ENCODE results near the gene IL4R.

The IL4R gene

DNA sequence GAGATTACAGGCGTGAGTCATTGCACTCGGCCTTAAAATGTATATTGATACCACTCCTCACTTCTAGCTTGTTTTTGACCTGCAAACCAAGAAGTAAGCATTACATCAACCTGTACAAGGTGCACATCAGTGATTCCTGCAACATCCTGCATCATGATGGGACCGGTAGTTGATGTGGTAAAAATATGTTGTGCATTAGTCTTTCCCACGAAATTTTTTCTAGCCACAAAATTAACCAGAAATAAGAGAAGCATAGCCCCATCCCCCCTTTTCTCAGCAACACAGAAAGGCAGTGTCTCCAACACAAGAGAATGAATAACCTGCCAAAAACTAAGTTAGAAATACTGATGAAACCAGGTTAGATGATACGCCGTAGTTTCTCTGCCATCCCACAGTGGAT is 24.1 kb upstream of the IL4R start:
- no peak for DNase-seq

DNA sequence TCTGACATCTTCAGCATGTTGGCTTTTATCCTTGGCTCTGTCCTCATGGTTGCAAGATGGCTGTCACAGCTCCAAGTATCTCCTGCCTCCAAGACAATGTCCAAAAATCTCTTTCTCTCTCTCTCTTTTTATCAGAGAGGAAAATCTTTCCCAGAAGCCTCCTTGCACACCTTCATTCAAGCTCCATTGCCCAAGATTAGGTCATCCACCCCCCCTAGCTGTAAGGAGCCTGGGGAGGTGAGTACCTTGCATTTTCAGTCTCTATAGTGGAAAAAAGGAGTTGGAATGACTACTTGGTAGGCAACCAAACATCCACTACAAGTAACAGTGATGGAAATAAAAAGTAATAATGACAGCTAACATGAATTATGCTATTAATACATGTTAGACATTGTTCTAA is 23.2 kb upstream of the IL4R start:
- DNase-seq: no peak

DNA sequence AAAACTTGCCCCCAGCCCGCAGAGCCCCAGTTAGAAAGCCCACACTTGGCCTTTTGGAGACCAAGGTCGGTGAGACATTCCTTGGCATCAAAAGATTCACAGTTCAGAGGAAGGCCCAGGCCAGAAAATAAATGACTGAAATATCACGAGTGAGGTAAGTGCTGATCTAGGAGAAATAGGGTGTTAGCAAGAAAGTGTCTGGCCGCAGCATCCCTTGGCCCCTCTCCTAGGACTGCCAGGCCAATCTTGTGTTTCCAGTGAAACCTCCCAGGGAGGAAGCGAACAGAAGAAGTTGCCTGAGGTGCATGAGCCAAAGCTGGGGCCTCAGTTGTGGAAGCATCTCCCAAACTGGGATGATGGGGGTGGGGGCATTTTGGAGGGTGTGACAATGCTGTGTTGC is 22.7 kb upstream of the IL4R start:
- no peak for DNase-seq

DNA sequence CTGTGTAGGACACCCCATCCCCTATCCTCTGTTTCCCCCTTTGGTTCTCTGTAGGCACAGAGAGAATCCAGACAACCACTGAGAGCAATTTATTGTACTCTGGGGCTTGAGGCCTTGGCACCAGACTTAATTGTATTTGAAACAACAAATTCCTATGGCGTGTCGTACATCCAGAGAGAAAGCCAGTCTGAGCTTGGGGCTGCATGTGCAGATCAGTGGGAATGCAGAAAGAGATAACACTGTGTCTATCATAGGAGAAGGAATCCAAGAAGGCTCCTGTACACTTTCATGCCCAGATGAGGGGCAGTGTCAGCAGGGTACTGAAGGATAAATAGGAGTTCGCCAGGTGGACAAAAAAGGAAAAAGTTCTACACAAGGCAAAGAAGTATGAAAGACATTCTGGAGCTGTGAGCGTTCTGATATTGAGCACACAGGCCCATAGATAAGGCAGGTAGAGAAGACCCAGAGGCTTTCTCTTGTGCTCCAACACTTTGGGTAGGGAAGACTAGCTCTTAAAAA is 22.0 kb upstream of the IL4R start:
- no peak for DNase-seq

DNA sequence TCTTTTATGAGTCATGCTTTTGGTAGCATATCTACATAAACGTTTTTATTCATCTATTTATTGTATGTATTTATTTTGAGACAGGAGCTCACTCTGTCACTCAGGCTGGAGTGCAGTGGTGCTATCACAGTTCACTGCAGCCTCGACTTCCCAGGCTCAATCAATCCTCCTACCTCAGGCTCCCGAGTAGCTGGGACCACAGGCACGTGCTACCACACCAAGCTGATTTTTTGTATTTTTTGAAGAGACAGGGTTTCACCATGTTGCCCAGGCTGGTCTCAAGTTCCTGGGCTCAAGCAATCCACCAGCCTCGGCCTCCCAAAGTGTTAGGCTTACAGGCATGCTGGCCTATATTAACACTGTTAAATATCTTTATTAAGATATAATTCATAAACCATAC is 20.4 kb upstream of the IL4R start:
- DNase-seq: no peak

DNA sequence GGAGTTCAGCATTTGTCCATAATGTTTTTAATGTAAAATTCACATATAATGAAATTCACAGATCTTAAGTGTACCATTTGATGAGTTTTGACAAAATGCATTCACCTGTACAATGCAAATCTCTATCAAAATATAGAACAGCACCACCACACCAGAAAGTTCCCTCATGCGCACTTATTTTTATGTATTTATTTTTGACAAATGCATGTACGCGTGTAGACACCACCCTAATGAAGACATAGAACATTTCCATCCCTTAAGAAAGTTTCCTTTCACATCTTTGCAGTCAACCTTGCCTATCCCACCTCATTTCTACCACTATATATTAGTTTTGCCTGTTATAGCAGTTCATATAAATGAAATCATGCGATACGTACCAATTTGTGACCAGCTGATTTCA is 15.6 kb upstream of the IL4R start:
- no peak for DNase-seq

DNA sequence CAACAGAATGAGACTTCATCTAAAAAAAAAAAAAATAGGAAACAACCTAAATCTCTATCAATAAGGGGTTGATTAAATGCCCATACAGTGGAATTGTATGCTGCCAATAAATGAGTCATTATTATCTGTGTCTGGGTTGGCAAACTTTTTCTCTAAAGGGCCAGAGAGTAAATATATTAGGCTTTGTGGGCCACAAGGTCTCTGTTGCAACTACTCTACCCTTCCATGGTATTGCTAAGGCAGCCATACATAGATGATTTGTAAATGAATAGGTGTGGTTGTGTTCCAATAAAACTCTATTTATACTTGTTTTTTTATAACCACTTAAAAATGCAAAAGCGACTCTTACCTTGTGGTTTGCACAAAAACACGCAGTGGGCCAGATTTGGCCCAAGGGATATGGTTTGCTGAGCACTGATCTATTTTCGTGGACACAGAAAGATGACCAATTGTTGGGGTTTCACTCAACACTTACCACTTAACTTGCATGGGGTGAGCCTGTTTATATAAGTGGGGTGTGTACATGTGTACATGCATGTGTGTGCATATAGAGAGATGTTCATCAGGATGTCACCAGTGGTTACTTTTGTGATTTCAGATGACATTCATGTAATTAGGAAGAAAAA is 12.4 kb upstream of the IL4R start:
- no peak for DNase-seq

DNA sequence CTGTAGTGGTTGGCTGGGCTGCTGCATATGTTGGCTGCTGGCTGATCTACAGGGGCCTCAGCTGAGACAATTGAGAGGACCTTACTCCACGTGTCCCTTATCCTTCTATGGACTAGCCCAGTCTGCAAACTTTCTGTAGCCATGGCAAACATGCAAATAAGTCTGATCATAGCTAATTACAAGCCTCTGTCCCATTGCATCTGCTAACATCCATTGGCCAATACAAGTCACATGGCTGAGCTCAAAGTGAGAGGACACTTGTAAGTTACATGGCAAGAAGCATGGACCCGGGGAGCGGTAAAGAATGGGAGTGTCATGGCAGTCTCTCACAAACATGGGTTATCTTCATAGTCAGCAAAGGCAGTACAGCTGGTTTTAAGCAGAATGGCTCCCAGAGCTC is 11.6 kb upstream of the IL4R start:
- no peak for DNase-seq

DNA sequence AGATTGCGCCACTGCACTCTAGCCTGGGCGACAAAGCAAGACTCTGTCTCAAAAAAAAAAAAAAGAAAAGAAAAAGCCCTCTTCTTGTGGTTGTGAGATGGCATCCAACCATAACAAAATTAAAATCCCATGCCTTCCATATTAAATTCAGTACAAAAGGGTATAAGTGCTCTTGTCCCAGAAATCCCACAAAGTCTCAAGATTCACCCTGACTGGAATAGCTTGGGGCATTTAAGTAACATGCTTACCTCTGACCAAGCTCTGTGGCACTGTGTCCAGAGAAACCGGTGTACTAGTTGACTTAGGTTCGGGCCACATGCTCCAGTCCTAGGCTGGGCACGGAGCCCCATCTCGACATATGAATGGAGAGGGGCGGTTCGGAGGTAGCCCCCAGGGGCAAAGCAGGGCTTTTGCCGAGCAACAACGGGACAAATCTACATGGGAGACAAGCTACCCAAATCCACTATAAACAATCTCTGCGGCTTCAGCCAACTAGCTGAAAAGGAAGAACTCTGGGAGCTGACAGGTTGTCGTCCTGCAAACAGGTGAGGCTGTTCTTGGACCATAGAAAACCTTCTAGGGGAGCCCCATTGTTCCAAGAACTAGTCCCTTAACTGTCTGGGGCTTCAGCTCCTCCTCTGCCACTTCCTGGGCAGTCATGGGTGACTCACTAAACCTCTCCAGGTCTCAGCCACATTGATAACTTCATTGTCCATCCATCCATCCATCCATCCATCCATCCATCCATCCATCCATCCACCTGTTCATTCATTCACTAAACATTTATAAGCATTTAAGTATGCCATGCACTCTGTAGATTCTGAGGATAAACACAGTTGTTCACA is 10.3 kb upstream of the IL4R start:
- no peak for DNase-seq

DNA sequence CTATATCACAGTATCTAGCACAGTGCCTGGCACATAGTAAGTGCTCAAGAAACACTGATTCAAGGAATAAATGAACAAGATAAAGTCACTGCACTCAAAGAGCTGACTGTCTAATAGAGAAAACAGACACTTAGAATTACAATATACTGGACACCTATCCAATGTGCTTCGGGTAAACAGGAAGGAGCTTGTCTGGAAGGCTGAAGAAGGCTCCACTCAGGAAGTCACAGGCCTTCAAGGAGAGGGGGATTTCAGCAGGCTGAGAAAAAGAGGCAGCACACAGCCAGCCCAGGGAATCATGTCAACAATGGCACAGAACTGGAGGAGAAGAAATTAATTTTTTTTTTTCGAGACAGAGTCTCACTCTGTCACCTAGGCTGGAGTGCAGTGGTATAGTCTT is 9.7 kb upstream of the IL4R start:
- no peak for DNase-seq

DNA sequence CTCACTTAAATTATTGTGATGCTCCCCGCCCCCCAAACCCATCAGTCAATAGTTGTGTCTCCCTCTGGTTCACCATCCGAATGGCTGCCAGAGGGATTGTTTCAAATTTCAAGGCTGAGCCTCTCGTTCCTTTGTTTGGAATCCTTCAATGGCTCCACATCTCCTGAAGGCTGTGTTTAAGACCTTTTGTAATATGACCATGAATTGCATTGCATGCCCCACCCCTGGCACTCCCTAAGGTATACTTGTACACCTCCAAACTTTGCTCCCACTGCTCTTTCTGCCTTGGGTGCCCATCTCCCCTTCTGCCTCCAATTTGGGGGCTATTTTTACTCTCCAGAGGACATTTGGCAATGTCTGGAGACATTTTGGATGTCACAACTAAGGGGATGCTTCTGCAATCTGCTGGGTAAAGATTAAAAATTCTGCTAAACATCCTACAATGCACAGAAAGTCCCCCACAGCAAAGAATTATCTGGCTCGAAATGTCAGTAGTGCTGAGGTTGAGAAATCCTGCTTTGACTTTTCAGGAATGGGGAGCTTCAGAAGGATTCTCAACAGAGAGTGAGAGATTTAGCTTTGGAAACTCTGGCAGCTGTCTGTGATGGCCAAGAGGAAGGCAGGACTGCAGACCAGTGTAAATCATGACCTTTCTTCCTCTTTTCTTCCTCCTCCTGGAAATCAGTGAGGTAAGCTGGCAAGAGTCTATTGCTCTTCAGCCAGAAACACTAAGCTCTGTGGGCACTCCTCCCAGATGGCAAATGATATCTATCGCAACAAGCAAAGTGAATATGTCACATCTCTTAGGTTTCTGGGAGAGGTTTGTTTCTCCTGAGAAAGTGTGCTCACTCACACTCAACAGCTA is 8.7 kb upstream of the IL4R start:
- DNase-seq: no peak

DNA sequence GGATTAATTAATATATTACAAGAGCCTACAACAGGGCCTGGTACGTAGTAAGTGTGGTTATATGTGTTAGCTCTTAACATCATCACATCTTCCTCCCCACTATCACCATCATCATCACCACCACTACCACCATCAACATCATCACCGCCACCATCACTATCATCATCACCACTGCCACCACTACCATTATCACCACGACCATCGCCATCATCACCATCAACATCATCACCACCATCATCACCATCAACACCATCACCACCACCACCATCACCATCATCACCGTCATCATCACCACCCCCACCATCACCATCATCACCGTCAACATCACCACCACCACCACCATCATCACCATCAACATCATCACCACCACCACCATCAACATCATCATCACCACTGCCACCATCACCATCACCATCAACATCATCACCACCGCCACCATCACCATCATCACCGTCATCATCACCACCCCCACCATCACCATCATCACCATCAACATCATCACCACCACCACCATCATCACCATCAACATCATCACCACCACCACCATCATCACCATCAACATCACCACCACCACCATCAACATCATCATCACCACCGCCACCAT is 7.8 kb upstream of the IL4R start:
- DNase-seq: no peak

DNA sequence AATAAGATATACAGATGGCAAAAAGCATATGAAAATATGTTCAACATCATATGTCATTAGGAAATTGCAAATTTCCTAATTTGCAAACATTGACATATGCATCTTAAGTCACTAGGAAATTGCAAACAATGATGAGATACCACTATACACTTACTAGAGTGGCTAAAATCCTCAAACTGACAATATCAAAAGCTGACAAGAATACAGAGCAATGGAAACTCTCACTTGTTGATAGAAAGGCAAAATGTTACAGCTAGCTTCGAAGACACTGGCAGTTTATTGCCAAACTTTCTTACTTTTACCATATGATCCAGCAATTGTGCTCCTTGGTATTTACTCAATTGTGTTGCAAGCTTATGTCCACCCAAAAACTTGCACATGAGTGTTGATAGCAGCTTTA is 5.0 kb upstream of the IL4R start:
- no peak for DNase-seq

DNA sequence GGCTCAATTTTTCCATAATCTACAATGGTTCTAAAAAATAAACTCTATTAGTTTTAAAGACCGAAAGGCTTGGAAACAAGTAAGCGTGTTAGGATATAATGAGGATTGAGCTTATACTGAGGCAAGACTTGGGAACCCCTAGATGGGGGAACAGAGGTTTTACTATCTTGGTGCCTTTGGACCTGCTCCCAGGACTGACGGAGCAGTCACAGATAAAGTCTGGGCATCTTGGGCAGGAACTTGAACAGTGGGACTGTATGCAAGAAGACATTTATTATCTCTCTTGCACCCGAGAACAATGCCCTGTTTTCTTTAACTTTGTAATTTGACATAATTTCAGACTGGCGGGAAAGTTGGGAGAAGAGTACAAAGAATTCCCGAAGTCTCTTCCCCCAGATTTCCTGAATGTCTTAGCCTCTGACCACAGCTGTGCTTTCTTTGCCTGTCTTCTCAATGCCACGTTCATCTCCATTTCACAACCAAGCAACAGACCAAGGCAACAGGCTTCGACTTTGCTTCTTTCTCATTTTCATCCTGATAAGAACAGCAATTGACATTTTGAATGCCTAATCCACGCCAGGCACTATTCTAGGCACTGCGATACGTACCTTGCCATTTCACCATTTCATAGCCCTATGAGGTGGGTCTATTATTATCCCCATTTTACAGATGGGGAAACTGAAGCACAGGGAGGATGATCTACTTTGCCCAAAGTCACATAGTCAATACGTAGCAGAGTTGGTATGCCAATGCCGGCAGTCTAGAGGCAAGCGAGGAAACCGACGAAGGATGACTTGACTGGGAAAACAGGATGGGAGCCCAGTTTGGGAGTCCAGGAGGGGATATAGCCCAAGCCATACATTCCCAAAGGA is 3.0 kb upstream of the IL4R start:
- DNase-seq: no peak

DNA sequence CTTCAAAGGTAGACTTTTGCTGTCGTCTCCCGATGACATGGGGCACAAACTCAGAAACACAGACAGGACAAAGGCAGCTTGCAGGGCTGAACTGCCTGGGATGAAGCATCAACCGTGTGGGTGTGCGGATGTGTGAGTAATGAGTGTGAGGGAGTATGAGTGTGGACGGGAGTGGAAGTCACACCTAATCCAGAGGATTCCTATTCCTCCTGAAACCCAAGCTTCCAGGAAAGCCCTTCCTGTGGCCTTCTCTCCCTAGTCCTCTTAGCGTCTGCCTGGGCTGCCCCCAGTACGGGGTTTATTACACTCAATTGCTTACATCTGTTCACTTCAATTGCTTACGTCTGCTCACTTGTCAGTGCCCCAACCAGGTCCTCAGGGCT is 2.3 kb upstream of the IL4R start:
- no peak for DNase-seq

DNA sequence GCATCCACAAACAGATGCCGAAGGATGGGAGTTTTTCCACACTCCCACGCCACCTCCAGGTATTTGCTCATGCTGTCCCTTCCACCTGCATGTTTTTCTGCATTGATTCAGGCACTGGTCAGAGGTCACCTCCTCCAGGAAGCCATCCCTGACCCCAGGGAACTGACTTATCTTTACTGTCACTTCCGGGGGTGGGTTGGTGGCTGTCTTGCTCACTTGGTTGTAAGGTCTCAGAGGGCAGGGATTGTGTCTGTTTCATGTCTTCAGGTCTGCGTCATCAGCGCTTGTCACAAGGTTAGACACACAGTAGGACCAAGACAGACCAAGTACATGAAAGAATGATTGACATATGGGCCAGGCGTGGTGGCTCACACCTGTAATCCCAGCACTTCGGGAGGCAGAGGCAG is 1.9 kb upstream of the IL4R start:
- no peak for DNase-seq

DNA sequence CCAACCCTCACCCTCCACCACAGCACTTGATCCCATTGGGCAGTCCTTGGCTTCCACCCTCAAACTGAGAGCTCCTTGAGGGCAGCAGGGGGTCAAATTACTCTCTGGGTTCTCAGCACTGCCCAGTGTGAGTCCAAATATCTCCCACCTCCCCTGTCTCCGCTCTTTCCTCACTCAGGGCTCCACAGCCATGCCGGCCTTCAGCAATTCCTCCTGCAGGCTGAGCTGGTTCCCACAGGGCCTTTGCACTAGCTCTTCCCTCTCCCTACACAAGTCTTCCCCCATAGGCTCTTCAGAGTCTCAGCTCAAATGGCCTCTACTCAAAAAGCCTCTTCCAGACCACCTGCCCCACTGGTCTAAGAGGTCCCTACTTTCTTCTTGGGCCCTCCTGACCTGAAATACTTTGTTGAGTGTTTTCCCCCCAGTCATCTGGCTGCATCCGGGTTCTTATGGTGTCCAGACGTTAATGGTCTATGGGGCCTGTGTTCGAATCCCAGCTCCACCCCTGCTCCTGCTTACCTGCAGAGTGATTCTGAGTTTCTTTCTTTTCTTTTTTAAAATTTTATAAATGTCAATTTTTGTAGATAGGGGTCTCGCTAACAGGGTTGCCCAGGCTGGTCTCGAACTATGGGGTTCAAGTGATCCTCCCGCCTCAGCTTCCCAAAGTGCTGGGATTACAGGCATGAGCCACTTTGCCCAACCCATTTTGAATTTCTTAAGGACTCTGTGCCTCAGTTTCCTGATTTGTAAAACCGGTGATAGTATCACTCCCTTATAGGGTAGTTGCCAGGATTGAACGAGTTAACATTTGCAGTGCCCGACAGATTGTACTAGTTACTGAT is 973 bp upstream of the IL4R start:
- no peak for DNase-seq

DNA sequence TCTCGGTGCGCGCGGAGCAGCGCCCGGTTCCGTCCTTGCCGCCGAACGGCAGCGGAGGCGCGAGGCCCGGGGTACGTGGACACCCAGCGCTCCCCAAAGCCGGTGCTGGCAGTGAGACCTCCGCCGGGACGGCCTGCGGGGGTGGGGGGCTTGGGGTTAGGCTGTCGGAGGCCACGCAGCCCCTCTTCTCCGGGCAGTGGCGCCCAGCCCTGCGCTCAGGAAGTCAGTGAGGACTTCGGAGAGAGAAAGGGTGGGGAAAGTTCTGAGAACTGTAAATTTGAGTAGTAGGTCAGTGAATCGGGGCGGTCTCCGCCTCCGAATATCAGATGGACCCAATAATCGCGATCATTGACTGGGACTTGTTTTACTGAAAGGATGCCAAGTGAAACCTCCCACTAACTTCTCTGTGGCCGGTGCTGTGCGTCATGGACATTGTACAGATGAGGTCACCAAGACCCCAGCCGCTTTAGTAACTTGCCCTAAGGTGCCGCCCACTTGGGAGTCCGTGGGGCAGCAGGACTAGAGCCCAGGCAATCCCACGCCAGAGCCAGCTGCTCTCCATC is 468 bp downstream of the IL4R start:
- DNase-seq: peak; percentile 32

DNA sequence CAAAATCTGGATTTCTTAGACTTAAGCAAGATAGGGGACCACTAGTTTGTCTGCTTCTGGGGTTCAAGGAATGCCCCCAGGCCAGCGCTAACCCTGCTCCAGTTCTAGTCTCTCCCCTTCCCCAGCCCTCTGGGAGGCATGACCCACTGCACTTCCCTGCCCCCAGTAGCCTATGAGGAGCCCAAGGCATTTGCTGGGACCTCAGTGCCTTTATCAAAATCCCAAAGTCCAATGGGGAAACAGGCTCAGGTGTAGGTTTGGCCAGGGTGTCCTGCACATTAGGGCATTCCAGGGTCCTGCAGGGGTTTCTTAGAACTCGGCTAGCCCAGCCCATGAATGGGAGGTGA is 1.2 kb downstream of the IL4R start:
- no peak for DNase-seq

DNA sequence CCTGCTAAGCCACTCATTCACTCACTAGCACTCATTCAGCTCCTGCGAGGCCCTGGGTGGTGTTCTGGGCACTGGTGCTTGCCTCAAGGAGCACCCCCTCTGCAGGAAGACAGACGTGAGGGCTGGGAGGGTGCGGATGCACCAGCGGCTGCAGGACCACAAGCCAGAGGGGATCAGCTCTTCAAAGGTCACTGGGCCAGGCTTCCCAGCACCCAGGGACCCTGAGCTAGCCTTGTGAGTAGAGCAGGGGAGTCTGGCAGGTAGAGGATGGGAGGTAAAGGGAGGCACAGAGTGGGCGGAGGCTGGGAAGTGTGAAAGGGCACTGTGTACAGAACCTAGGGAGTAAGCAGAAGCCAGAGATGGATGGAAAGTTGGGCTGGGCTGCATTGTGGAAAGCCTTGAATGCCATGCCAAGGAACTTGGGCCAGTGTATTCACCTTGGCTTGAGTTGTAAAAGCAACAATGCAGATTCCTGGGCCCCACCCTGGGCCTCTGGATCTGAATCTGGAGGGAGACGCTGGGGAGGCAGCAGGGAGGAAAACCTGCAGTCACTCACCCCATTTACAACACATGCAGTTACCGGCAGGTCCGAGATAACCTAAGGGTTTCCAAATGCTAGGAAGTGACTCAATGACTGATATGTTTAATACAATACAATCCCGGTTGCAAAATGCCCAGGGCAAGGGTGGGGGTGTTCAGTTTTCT is 1.7 kb downstream of the IL4R start:
- peak; percentile 35 for DNase-seq
